ENCODE results near the gene MRAS. TPM values are rescaled to one million over a fixed set of nuclear protein-coding genes. Genes with fewer than 3 reads are reported as not detected.

Gene MRAS
- total and polyA plus RNA-seq, 2 of the 4 experiments (the other 2 are of a cell fraction): 59.3 to 60.6 TPM

DNA sequence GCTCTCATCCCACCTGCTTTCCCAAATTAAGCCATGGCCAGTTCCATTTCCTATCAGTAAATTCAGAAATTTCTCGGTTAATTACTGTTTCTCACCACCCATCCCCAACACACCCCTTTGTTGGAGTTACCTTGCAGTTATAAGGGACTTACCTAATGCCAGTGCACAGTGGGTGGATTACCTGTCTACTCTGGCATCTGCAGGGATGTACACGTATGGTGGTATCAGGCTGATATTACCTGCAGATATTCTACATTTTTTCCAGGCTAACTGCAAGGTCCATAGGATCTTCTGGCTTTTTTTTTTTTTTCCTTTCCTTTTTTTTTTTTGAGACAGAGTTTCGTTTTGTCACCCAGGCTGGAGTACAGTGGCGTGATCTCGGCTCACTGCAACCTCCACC lies 7.9 kb upstream of the MRAS start:
- no peaks in the 10 kb centered on the region for H3K4me1 ChIP-seq (ENCODE audit: control insufficient read depth, insufficient read depth, low read length)
- H3K56ac ChIP-seq (ENCODE audit: extremely low read depth, insufficient read depth, low read length): no peak overlapping the region
- H3K27me3 ChIP-seq (ENCODE audit: control insufficient read depth, insufficient read depth, low read length): peaks cover 25% of the 10 kb centered on the region
- no peaks in the 10 kb centered on the region for H3K9me1 ChIP-seq (ENCODE audit: insufficient read depth, low read length)
- H3K79me1 ChIP-seq (ENCODE audit: low read depth in 1 of 2, low read length in 2 of 2): no peaks in the 10 kb centered on the region
- H3K27ac ChIP-seq (ENCODE audit: insufficient read depth, low read length): no peak overlapping the region
- ATAC-seq (ENCODE audit: low read depth): no peak
- H3K4me2 ChIP-seq (ENCODE audit: low read depth, low read length): no peak overlapping the region
- H2BK120ac ChIP-seq (ENCODE audit: low read depth, low read length): no peak overlapping the region
- no peak overlapping the region for H4K8ac ChIP-seq (ENCODE audit: low read depth in 2 of 2, low read length in 2 of 2)
- in situ Hi-C loops (cut with MboI; ENCODE audit: low sequenced_read_pairs): no loop called here
- H3K18ac ChIP-seq (ENCODE audit: low read depth, low read length): no peak overlapping the region
- no peak overlapping the region for H2AK9ac ChIP-seq (replicated peaks; ENCODE audit: low read depth, low read length, poor library complexity)
- no peak overlapping the region for H4K91ac ChIP-seq (ENCODE audit: insufficient read depth, low read depth, low read length)
- DNase-seq: no peak
- H3K9me3 ChIP-seq (ENCODE audit: control insufficient read depth, insufficient read depth, low read length): no peaks in the 10 kb centered on the region
- no peak overlapping the region for H3K14ac ChIP-seq (replicated peaks; ENCODE audit: low read depth, low read length)
- no peak overlapping the region for H3K23ac ChIP-seq (ENCODE audit: low read depth, low read length)
- ChIA-PET POLR2A (ENCODE audit: unreplicated experiment) (no interaction called here), CTCF (no interaction called here)
- no peak overlapping the region for H3K4me3 ChIP-seq (ENCODE audit: insufficient read depth, low read depth, low read length)
- no peak overlapping the region for H2AK5ac ChIP-seq (ENCODE audit: low read depth, low read length)
- H2BK15ac ChIP-seq (ENCODE audit: low read depth, low read length): no peak overlapping the region
- H4K5ac ChIP-seq (ENCODE audit: low read depth, low read length): no peak overlapping the region
- WGBS, 2 experiments (ENCODE audit: extremely low coverage in 2 of 2, insufficient read length in 1 of 2): no CpG with 5 or more reads among the region's 5 CpGs
- H2BK20ac ChIP-seq (ENCODE audit: low read depth, low read length): no peak overlapping the region
- BruUV-seq (replicated peaks): no TSS peak
- dilution Hi-C loops (cut with HindIII; ENCODE audit: low sequenced_read_pairs, unreplicated experiment): no loop called here
- H3K4ac ChIP-seq (ENCODE audit: low read depth, low read length): no peak overlapping the region
- H2AFZ ChIP-seq (replicated peaks; ENCODE audit: low read length, poor library complexity): no peak overlapping the region
- no peaks in the 10 kb centered on the region for H4K20me1 ChIP-seq (ENCODE audit: insufficient read depth, low read length)
- H3K9ac ChIP-seq (ENCODE audit: low read depth, low read length): no peak overlapping the region
- TF ChIP-seq NFE2L2 (IDR thresholded peaks at IDR 0.05; ENCODE audit: low read depth, low read length) (no peak), BHLHE40 (IDR thresholded peaks at IDR 0.05; ENCODE audit: low read depth, low read length) (no peak), ELK1 (IDR thresholded peaks at IDR 0.05; ENCODE audit: borderline replicate concordance, low read depth, low read length) (no peak), RFX5 (IDR thresholded peaks at IDR 0.05; ENCODE audit: low read depth, low read length) (no peak)
- intact Hi-C loops (cut with micrococcal nuclease): no loop called here
- no peak overlapping the region for H2BK5ac ChIP-seq (ENCODE audit: low read depth, low read length, poor library complexity, severe bottlenecking)
- no peaks in the 10 kb centered on the region for H3K36me3 ChIP-seq (ENCODE audit: control insufficient read depth, insufficient read depth, low read length)
